T-helper 2 cell treated with Interferon-gamma antibody and Interleukin-4, amounts not matched to agents 5 μg/mL and 100 μg/mL, for 36 hours (primary cell): ENCODE measurements around the gene FASN.

ENCODE experiments used
- DNase-seq: peaks from one replicate; pipeline ENCODE4 v3.0.0; 2021; ENCODE audit warnings: low spot score
- H3K27ac Mint-ChIP-seq: one replicate; pipeline ENCODE4 v1.8.0; 2021; ENCODE audit warnings: mild to moderate bottlenecking, mixed read lengths
- H3K27me3 Mint-ChIP-seq: one replicate; pipeline ENCODE4 v1.8.0; 2021; ENCODE audit warnings: low read depth, mixed read lengths
- H3K36me3 Mint-ChIP-seq: one replicate; pipeline ENCODE4 v1.8.0; 2021; ENCODE audit warnings: low read depth, mixed read lengths
- H3K4me1 Mint-ChIP-seq: one replicate; pipeline ENCODE4 v1.8.0; 2021; ENCODE audit warnings: low read depth, mixed read lengths
- H3K4me3 Mint-ChIP-seq: one replicate; pipeline ENCODE4 v1.8.0; 2022; ENCODE audit warnings: mild to moderate bottlenecking, moderate library complexity, mixed read lengths
- H3K9me3 Mint-ChIP-seq: one replicate; pipeline ENCODE4 v1.8.0; 2021; ENCODE audit warnings: mixed read lengths

Gene FASN

GRCh38 chr17:82101301-82101715 lies 3.3 kb upstream of the FASN start:
- Mint-ChIP-seq H3K9me3 (no peaks in the 10 kb centered on the region), H3K27me3 (no peaks in the 10 kb centered on the region), H3K4me1 (peaks cover 5% of the 10 kb centered on the region), H3K36me3 (peaks cover 2% of the 10 kb centered on the region), H3K4me3 (no peak overlapping the region), H3K27ac (no peak overlapping the region)
- DNase-seq: no peak

GRCh38 chr17:82100502-82101298 lies 2.7 kb upstream of the FASN start:
- DNase-seq: no peak
- H3K4me1 Mint-ChIP-seq: peaks cover 2% of the 10 kb centered on the region

DNA sequence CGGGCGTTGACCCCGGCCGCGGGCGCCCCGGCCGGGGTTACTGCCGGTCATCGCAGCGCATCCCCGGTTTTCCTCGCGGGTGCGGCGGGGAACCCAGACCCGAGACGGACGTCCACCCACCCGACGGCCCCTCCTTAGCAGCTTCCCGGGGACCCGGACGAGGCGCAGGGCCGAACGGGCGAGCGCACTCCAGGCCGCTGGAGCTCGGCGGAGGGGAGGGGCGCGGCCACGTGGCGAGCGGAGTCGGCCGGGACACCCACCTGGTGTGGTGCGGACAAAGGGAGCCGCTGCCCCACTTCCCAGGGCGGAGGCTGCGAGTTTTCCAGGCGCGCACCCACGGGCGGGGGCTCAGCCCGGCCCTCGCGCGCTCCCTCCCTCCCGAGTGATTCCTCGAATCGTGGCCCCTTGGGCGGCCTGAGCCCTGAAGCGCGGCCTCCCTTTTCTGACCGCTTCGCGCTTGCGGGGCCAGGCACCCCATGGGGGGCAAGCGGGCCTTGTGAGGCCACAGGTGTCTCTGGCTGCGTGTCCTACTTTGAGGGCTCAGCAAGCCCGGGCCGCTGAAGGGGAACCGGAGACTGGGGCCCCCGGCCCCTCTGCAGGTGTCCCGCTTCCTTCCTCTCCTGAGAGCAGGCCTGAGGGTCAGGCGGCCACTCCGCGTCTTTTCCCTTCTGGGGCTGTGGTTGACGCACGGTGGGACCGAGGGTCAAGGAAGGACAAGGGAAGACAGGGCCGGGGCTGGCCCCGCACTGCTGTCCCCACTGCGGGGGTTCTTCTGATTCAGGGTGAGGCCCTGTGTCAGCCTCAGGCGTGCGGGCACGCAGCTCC lies 1.1 kb upstream of the FASN start:
- Mint-ChIP-seq H3K4me1 (peaks cover 2% of the 10 kb centered on the region), H3K27ac (peak overlapping the region; percentile 88), H3K27me3 (no peaks in the 10 kb centered on the region), H3K36me3 (peaks cover 2% of the 10 kb centered on the region), H3K4me3 (peak overlapping the region; percentile 82), H3K9me3 (no peaks in the 10 kb centered on the region)
- DNase-seq: no peak

More at GRCh38 chr17:82100502-82101298, 2.7 kb upstream of the FASN start:
- Mint-ChIP-seq H3K36me3 (peaks cover 2% of the 10 kb centered on the region), H3K27me3 (no peaks in the 10 kb centered on the region), H3K27ac (peak overlapping the region; percentile 26), H3K4me3 (peak overlapping the region; percentile 82), H3K9me3 (no peaks in the 10 kb centered on the region)

GRCh38 chr17:82097919-82098168 lies 192 bp downstream of the FASN start:
- Mint-ChIP-seq H3K27me3 (no peaks in the 10 kb centered on the region), H3K27ac (peak overlapping the region; percentile 62), H3K4me1 (peaks cover 2% of the 10 kb centered on the region), H3K9me3 (no peaks in the 10 kb centered on the region), H3K36me3 (peaks cover 6% of the 10 kb centered on the region), H3K4me3 (peak overlapping the region; percentile 21)
- no peak for DNase-seq

DNA sequence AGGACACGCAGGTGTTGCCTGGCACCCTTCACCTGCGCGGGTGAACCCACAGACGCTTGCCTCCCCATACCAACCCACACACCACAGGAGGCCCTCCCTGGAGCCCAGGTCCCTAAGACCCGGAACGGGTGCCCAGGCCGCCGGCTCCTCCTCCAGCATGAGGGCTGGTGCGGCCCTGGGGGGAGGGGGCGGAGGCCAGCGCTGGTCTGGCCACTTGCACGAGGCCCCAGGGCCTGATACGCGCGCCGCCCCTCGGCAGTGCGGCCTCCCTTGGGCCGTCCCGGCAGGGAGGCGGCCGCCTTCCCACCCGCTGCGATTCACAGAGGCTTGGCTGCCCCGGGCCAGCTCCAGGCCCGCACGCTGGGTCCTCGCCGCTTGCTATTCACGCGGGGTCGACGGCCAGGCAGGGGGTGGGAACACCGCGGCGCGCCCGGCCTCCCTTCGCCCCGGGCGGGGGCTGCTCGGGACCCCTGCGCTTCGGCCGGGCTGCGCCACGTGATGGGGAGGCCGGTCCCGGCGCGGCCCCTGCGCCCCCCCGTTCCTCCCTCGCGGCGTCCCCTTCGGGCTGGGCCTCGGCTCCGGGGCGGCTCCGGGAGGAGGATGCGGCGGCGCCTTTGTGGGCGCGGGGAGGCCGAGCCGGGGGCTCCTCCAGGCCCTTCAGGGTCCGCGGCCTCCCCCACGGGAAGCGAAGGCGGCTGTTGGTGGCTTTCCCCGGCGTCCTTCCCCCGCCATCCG lies 685 bp downstream of the FASN start:
- peak; percentile 40 for DNase-seq
- H3K36me3 Mint-ChIP-seq: peaks cover 5% of the 10 kb centered on the region
- H3K4me1 Mint-ChIP-seq: peaks cover 2% of the 10 kb centered on the region
- H3K27me3 Mint-ChIP-seq: no peaks in the 10 kb centered on the region
- H3K27ac Mint-ChIP-seq: peak overlapping the region; percentile 52
- H3K4me3 Mint-ChIP-seq: peak overlapping the region; percentile 78
- no peaks in the 10 kb centered on the region for H3K9me3 Mint-ChIP-seq

DNA sequence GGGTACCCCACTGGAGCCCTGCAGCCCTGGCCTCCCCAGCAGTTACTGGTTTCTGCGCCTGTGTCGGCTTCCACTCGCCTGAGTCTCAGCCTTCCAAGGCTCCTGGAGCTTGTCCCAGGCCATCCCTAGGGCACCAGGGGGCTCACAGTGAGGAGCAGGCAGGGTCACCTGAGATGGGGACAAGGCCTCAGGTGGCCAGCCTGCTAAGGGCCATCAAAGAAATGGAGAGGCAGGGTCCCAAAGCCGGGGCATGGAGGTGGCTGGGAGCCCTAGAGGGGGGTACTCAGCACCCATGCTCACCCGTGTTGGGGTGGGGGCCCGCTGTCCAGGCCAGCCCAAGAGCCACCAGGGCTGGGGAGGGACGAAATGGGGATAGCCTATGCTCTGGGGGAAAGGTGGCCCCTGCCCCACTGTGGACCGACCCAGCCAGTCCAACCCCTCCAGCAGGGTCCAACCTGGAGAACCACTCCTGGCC lies 1.3 kb downstream of the FASN start:
- no peaks in the 10 kb centered on the region for H3K27me3 Mint-ChIP-seq
- no peak for DNase-seq
- H3K4me3 Mint-ChIP-seq: peak overlapping the region; percentile 78
- peaks cover 2% of the 10 kb centered on the region for H3K4me1 Mint-ChIP-seq
- H3K27ac Mint-ChIP-seq: peak overlapping the region; percentile 52
- H3K36me3 Mint-ChIP-seq: peaks cover 4% of the 10 kb centered on the region
- no peaks in the 10 kb centered on the region for H3K9me3 Mint-ChIP-seq

- H3K4me1 Mint-ChIP-seq: peaks cover 2% of the 10 kb centered on the region
These were observed 2.0 kb downstream of the FASN start for GRCh38 chr17:82095777-82096708.

GRCh38 chr17:82094931-82095776 lies 2.9 kb downstream of the FASN start:
- no peak overlapping the region for H3K27ac Mint-ChIP-seq
- H3K9me3 Mint-ChIP-seq: no peaks in the 10 kb centered on the region
- H3K4me3 Mint-ChIP-seq: peak overlapping the region; percentile 77
- H3K27me3 Mint-ChIP-seq: no peaks in the 10 kb centered on the region
- DNase-seq: no peak
- H3K4me1 Mint-ChIP-seq: peaks cover 2% of the 10 kb centered on the region
- peaks cover 4% of the 10 kb centered on the region for H3K36me3 Mint-ChIP-seq

More at GRCh38 chr17:82095777-82096708, 2.0 kb downstream of the FASN start:
- peaks cover 4% of the 10 kb centered on the region for H3K36me3 Mint-ChIP-seq
- H3K4me3 Mint-ChIP-seq: peak overlapping the region; percentile 78
- DNase-seq: no peak
- H3K9me3 Mint-ChIP-seq: no peaks in the 10 kb centered on the region
- peak overlapping the region; percentile 36 for H3K27ac Mint-ChIP-seq
- H3K27me3 Mint-ChIP-seq: no peaks in the 10 kb centered on the region

GRCh38 chr17:82092995-82093751 lies 4.9 kb downstream of the FASN start:
- H3K36me3 Mint-ChIP-seq: peaks cover 4% of the 10 kb centered on the region
- DNase-seq: no peak
- no peak overlapping the region for H3K4me3 Mint-ChIP-seq
- H3K27me3 Mint-ChIP-seq: no peaks in the 10 kb centered on the region
- no peaks in the 10 kb centered on the region for H3K9me3 Mint-ChIP-seq
- no peak overlapping the region for H3K27ac Mint-ChIP-seq
- H3K4me1 Mint-ChIP-seq: peaks cover 2% of the 10 kb centered on the region

DNA sequence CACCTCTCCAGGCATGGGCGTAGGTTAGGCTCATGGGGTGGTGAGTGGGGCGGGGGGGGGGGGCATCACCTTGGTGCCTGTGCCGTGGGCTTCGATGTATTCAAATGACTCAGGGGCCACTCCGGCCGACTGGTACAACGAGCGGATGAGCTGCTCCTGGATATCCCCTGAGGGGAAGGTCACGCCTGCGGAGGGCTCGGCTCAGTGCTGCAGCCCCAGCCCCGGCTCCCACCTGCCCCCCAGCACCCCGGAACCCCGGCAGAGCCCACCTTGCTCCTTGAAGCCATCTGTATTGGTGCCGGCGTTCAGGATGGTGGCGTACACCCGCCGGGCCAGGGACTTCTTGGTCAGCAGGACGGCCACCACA lies 5.4 kb downstream of the FASN start:
- Mint-ChIP-seq H3K9me3 (no peaks in the 10 kb centered on the region), H3K36me3 (peaks cover 4% of the 10 kb centered on the region), H3K4me1 (peaks cover 2% of the 10 kb centered on the region)

GRCh38 chr17:82092094-82092586 lies 5.9 kb downstream of the FASN start:
- Mint-ChIP-seq H3K4me1 (peaks cover 2% of the 10 kb centered on the region), H3K9me3 (no peaks in the 10 kb centered on the region), H3K4me3 (no peak overlapping the region), H3K27ac (no peak overlapping the region), H3K36me3 (peaks cover 4% of the 10 kb centered on the region), H3K27me3 (no peaks in the 10 kb centered on the region)
- DNase-seq: no peak

More for the DNA sequence above, 5.4 kb downstream of the FASN start:
- Mint-ChIP-seq H3K27ac (no peak overlapping the region), H3K27me3 (no peaks in the 10 kb centered on the region), H3K4me3 (no peak overlapping the region)
- no peak for DNase-seq
